Ureter (tissue), 1 donor: ENCODE measurements around the gene LRRC56. TPM values are rescaled to one million over a fixed set of nuclear protein-coding genes. Genes with fewer than 3 reads are reported as not detected.

Experiments used
- DNase-seq: peaks from one replicate; pipeline ENCODE4 v3.0.0-alpha.2; 2020; ENCODE audit warnings: low spot score
- total RNA-seq: library from RNA; stranded (reverse); gene quantifications from one replicate; pipeline ENCODE4 v1.2.4, GENCODE V29; 2023
- donor health status: DM: yes; HTN: yes; CAD: no.

LRRC56 gene
- total RNA-seq, 1 donor from 2014 or later: 3.4 TPM

GRCh38 chr11:521177-521688 lies 16.1 kb upstream of the LRRC56 start:
- DNase-seq: no peak

- DNase-seq: no peak
These were observed 11.1 kb upstream of the LRRC56 start for GRCh38 chr11:526192-526591.

GRCh38 chr11:528166-528814 lies 9.0 kb upstream of the LRRC56 start:
- no peak for DNase-seq

GRCh38 chr11:528815-529727 lies 8.3 kb upstream of the LRRC56 start:
- DNase-seq: no peak

GRCh38 chr11:529728-530411 lies 7.5 kb upstream of the LRRC56 start:
- DNase-seq: no peak

- DNase-seq: no peak
These were observed 6.1 kb upstream of the LRRC56 start for GRCh38 chr11:530960-531831.

- no peak for DNase-seq
These were observed 5.3 kb upstream of the LRRC56 start for GRCh38 chr11:531919-532526.

- DNase-seq: no peak
These were observed 4.8 kb upstream of the LRRC56 start for GRCh38 chr11:532527-532985.

- DNase-seq: peak; percentile 44
These were observed 4.2 kb upstream of the LRRC56 start for GRCh38 chr11:532986-533585.

- peak; percentile 47 for DNase-seq
These were observed 3.5 kb upstream of the LRRC56 start for GRCh38 chr11:533586-534395.

GRCh38 chr11:534396-535209 lies 2.7 kb upstream of the LRRC56 start:
- DNase-seq: peak; percentile 85

- DNase-seq: no peak
These were observed 2.2 kb upstream of the LRRC56 start for GRCh38 chr11:535210-535518.

GRCh38 chr11:535519-536454 lies 1.5 kb upstream of the LRRC56 start, which contains the start of gene HRAS:
TSS of gene HRAS (minus strand) at chr11:535576.
- DNase-seq: peak; percentile 95

GRCh38 chr11:537622-538430 lies 499 bp downstream of the LRRC56 start:
- DNase-seq: peak; percentile 44

- peak; percentile 42 for DNase-seq
These were observed 1.2 kb downstream of the LRRC56 start for GRCh38 chr11:538431-539051.

GRCh38 chr11:539971-540481 lies 2.7 kb downstream of the LRRC56 start:
- peak; percentile 41 for DNase-seq
